ENCODE data around the gene MAMSTR. TPM values are rescaled to one million over a fixed set of nuclear protein-coding genes. Genes with fewer than 3 reads are reported as not detected.
A peak's percentile ranks its signal among the peaks of the same experiment; 100 is the strongest.

MAMSTR gene
- polyA plus RNA-seq, 1 donor (not counting 4 experiments of a cell fraction or from before 2014, with no cell fraction given) = 0.35 TPM

DNA sequence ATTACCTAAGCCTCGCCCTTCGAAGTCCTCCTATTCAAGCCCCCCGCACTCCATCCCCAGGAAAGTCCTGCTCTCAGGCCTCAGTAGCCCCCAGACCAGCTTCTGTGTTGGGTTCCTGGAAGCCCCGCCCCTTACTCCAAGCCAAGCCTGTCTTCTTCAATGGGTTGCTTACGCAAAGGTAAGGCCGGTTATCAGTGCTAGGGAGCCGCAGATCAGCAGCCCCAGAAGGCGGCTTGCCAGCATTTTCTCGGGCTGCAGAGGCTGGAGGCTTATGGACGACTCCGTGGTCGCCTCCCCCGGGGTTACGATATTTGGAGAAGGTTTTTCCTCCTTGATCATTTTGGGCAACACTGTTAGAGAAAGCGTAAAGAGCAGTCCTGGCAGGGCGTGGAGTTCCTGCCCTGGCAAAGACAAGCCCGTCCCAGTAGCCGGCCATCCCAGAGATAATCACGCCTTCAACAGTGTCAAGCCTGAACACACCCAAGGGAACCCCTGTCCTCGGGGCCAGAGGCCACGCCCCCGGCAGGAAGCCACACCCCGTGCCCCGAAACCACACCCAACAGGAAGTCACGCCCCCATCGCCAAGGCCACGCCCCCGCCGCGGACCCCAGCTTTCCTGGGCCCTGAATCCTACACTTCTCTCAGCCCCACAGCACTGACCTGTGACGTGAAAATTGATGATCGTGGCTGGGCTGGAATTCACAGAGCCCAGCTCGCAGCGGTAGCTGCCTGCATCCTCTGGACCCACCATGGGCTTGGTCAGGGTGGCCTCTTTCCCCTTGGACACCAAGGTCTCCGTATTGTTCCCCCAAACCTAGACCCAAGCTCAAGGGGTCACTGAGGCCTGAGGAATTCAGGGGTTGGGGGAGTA, 21.8 kb upstream of the MAMSTR start:
- Histone ChIP-seq H3K4me1 (ENCODE audit: control insufficient read depth, extremely low read depth, insufficient read depth, low read length) (peaks cover 16% of the 10 kb centered on the region), H3K9ac (ENCODE audit: control insufficient read depth, extremely low read depth, insufficient read depth, low read length) (peak overlapping the region; percentile 25), H3K4me3 (ENCODE audit: control insufficient read depth in 2 of 3, extremely low read depth in 1 of 3, insufficient read depth in 2 of 3, low read depth in 1 of 3, low read length in 3 of 3) (peak overlapping the region in 1 of 3 experiments; percentile 37), H3K4me2 (ENCODE audit: control insufficient read depth, extremely low read depth, insufficient read depth, low read depth, low read length) (peak overlapping the region; percentile 67), H4K20me1 (ENCODE audit: control insufficient read depth, extremely low read depth, insufficient read depth, low read length) (no peaks in the 10 kb centered on the region), H3K9me1 (ENCODE audit: control insufficient read depth, extremely low read depth, insufficient read depth, low read length) (no peaks in the 10 kb centered on the region), H2AFZ (ENCODE audit: control insufficient read depth, low read length) (peak overlapping the region; percentile 61), H3K27me3 (ENCODE audit: control insufficient read depth, extremely low read depth, insufficient read depth, low read length) (no peaks in the 10 kb centered on the region), H3K9me3 (ENCODE audit: control insufficient read depth, low read depth, low read length) (no peaks in the 10 kb centered on the region), H3K36me3 (ENCODE audit: control insufficient read depth in 2 of 2, extremely low read depth in 1 of 2, insufficient read depth in 2 of 2, low read length in 2 of 2) (peaks cover 0 to under 1% of the 10 kb centered on the region in 2 experiments), H3K79me2 (ENCODE audit: control insufficient read depth, insufficient read depth, low read length) (no peaks in the 10 kb centered on the region), H3K27ac (ENCODE audit: control insufficient read depth, insufficient read depth, low read length) (no peak overlapping the region)
- FAIRE-seq = peak; percentile 57
- dilution Hi-C loops (cut with MboI; ENCODE audit: extremely low pct_ligation_motif_present, low sequenced_read_pairs) = no loop called here
- no peak for DNase-seq (ENCODE audit: low read depth, low spot score)
- TF ChIP-seq, protein P1, sequence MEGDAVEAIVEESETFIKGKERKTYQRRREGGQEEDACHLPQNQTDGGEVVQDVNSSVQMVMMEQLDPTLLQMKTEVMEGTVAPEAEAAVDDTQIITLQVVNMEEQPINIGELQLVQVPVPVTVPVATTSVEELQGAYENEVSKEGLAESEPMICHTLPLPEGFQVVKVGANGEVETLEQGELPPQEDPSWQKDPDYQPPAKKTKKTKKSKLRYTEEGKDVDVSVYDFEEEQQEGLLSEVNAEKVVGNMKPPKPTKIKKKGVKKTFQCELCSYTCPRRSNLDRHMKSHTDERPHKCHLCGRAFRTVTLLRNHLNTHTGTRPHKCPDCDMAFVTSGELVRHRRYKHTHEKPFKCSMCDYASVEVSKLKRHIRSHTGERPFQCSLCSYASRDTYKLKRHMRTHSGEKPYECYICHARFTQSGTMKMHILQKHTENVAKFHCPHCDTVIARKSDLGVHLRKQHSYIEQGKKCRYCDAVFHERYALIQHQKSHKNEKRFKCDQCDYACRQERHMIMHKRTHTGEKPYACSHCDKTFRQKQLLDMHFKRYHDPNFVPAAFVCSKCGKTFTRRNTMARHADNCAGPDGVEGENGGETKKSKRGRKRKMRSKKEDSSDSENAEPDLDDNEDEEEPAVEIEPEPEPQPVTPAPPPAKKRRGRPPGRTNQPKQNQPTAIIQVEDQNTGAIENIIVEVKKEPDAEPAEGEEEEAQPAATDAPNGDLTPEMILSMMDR (optimal IDR thresholded peaks at IDR 0.05 in 1 of 3, IDR thresholded peaks at IDR 0.05 in 1 of 3, conservative IDR thresholded peaks at IDR 0.05 in 1 of 3; ENCODE audit: extremely low read depth in 1 of 3, insufficient read depth in 2 of 3, low read length in 3 of 3) = no peak

DNA sequence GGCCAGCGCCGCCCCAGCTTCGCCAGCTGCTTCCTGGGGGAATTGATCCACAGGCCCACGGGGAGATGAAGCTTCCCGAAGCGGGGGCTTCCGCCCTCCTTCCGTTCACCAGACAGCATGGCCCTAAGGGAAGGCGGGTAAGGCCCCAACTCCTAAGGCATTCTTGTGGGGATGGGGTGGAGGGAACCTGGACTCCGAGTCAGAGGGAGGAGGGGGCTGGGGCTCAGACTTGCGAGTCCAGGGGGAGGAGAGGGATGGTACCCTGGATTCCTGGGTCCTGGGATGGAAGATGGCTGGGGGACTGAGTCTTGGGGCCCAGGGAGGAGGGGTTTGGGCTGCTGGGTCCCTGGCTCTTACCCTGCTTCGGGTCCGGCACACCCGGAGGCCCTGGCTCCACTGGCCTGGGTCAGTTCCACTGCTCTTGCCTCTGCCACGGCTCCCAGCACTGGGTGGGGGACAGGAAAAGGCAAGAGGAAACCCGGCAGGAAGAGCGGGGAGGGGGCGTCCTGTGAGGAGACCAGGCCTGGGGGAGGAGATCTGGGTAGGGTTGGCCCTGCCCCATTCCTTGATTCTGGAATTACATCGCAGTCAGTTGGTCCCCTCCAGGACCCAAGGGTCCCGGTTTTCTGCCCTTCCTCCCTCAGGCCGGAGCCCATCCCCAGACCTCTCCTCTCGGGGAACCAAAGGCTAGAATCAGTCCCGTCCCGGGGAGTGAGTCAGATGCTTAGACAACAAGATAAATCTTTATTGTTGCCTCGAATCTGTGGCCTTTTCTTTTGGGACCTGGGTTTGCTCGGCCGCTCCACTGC, 20.8 kb upstream of the MAMSTR start, which contains the start of gene RASIP1:
Gene RASIP1 (minus strand): TSS at position 447 of the 809 bp plus-strand sequence. CDS start 328 bp downstream, at position 119.
- no peak for TF ChIP-seq EZH2 (IDR thresholded peaks at IDR 0.05; ENCODE audit: low read length)
- H3K9ac ChIP-seq (ENCODE audit: control insufficient read depth, extremely low read depth, insufficient read depth, low read length) = peak within 1 kb of the TSS; percentile 25

More for the DNA sequence above, 20.8 kb upstream of the MAMSTR start, which contains the start of gene RASIP1:
- H3K9me1 ChIP-seq (ENCODE audit: control insufficient read depth, extremely low read depth, insufficient read depth, low read length) = no peaks in the 10 kb centered on the region
- no peaks in the 10 kb centered on the region for H4K20me1 ChIP-seq (ENCODE audit: control insufficient read depth, extremely low read depth, insufficient read depth, low read length)
- H3K36me3 ChIP-seq (ENCODE audit: control insufficient read depth in 2 of 2, extremely low read depth in 1 of 2, insufficient read depth in 2 of 2, low read length in 2 of 2) = no peaks in the 10 kb centered on the region
- peak within 1 kb of the TSS in 2 of 3 experiments; percentile 53 for H3K4me3 ChIP-seq (ENCODE audit: control insufficient read depth in 2 of 3, extremely low read depth in 1 of 3, insufficient read depth in 2 of 3, low read depth in 1 of 3, low read length in 3 of 3)
- no peaks in the 10 kb centered on the region for H3K9me3 ChIP-seq (ENCODE audit: control insufficient read depth, low read depth, low read length)
- H3K4me2 ChIP-seq (ENCODE audit: control insufficient read depth, extremely low read depth, insufficient read depth, low read depth, low read length) = peak within 1 kb of the TSS; percentile 74
- peaks cover 16% of the 10 kb centered on the region for H3K4me1 ChIP-seq (ENCODE audit: control insufficient read depth, extremely low read depth, insufficient read depth, low read length)
- peak within 1 kb of the TSS; percentile 66 for H2AFZ ChIP-seq (ENCODE audit: control insufficient read depth, low read length)
- no peak for FAIRE-seq
- H3K27me3 ChIP-seq (ENCODE audit: control insufficient read depth, extremely low read depth, insufficient read depth, low read length) = no peaks in the 10 kb centered on the region
- no peaks in the 10 kb centered on the region for H3K79me2 ChIP-seq (ENCODE audit: control insufficient read depth, insufficient read depth, low read length)
- dilution Hi-C loops (cut with MboI; ENCODE audit: extremely low pct_ligation_motif_present, low sequenced_read_pairs) = no loop called here
- no peak within 1 kb of the TSS for H3K27ac ChIP-seq (ENCODE audit: control insufficient read depth, insufficient read depth, low read length)
- no peak for DNase-seq (ENCODE audit: low read depth, low spot score)
